Tibial artery (tissue), 4 donors: Measurements from ENCODE around the gene CDHR1.

Experiments used
- DNase-seq, 2 donors: peaks; one replicate each; pipeline ENCODE4 v3.0.0-alpha.2; 2019
- H3K27ac ChIP-seq, 2 donors: fragments of 200-600 bp; sonication (generic) in 1 of 2; 1 replicate in 1 of 2; 2 replicates in 1 of 2; pipeline ENCODE4 v1.5.1; 2018 to 2019; ENCODE audit warnings: mild to moderate bottlenecking in 1 of 2
- H3K27me3 ChIP-seq, 2 donors: fragments of 200-600 bp; sonication (generic) in 1 of 2; one replicate each; pipeline versions ENCODE4 v1.5.1 to v1.6.0; 2016 to 2019
- H3K36me3 ChIP-seq, 3 donors: fragments of 200-600 bp; sonication (generic) in 2 of 3; one replicate each; pipeline ENCODE4 v1.5.1; 2016 to 2019; ENCODE audit warnings: mild to moderate bottlenecking in 2 of 3
- H3K4me1 ChIP-seq, 4 donors: fragments of 200-600 bp; sonication (generic) in 2 of 4; 1 replicate in 3 of 4; 2 replicates in 1 of 4; pipeline ENCODE4 v1.5.1; 2016 to 2019
- H3K4me3 ChIP-seq, 2 donors: fragments of 200-600 bp; sonication (generic) in 1 of 2; 1 replicate in 1 of 2; 2 replicates in 1 of 2; pipeline ENCODE4 v1.5.1; 2018 to 2019; ENCODE audit warnings: mild to moderate bottlenecking in 2 of 2
- H3K9me3 ChIP-seq, 3 donors: fragments of 200-600 bp; sonication (generic) in 1 of 3; one replicate each; pipeline ENCODE4 v1.5.1; 2016 to 2019
- CTCF ChIP-seq, 2 experiments: fragments of 200-600 bp in 1 of 2; fragments of 450-650 bp in 1 of 2; IDR thresholded peaks; one replicate each; pipeline ENCODE4 v1.5.1; 2017 to 2019; ENCODE audit warnings: antibody characterized with exemption in 2 of 2, mild to moderate bottlenecking in 1 of 2, moderate library complexity in 1 of 2
- intact Hi-C: fragments of 100-400 bp; cut with DNase I; formaldehyde crosslinking; loops from one replicate; pipeline ENCODE4 v1.15.0; 2023; ENCODE audit warnings: low total_unique reads

The CDHR1 gene

GRCh38 chr10:84261236-84261915 is 67.0 kb downstream of the CDHR1 start:
- H3K27me3 ChIP-seq: peaks cover 0 to 61% of the 10 kb centered on the region in 2 donors
- H3K36me3 ChIP-seq: no peaks in the 10 kb centered on the region
- intact Hi-C loops: loop anchor here (5.0 kb wide), 1 partner anchor 116 kb away; no protein-coding TSS in a partner anchor
- DNase-seq: no peak
- H3K4me1 ChIP-seq: peaks cover 0 to 5% (median 0%) of the 10 kb centered on the region in 4 donors
- H3K27ac ChIP-seq: no peak overlapping the region
- H3K9me3 ChIP-seq: no peaks in the 10 kb centered on the region
- H3K4me3 ChIP-seq: no peak overlapping the region
- TF ChIP-seq CTCF (IDR thresholded peaks at IDR 0.05): no peak

GRCh38 chr10:84262190-84262956 is 68.0 kb downstream of the CDHR1 start:
- intact Hi-C loops: loop anchor here (5.0 kb wide), 1 partner anchor 115 kb away; no protein-coding TSS in a partner anchor
- Histone ChIP-seq H3K36me3 (no peaks in the 10 kb centered on the region), H3K27me3 (peaks cover 0 to 56% of the 10 kb centered on the region in 2 donors), H3K27ac (no peak overlapping the region), H3K9me3 (no peaks in the 10 kb centered on the region), H3K4me3 (no peak overlapping the region), H3K4me1 (no peaks in the 10 kb centered on the region)
- TF ChIP-seq CTCF (IDR thresholded peaks at IDR 0.05): no peak
- DNase-seq: no peak

GRCh38 chr10:84263716-84264115 is 69.4 kb downstream of the CDHR1 start:
- intact Hi-C loops: loop anchor here (2.0 to 5.0 kb wide), 2 partner anchors 114 to 273 kb away; no protein-coding TSS in a partner anchor
- Histone ChIP-seq H3K4me3 (no peak overlapping the region), H3K9me3 (no peaks in the 10 kb centered on the region), H3K36me3 (no peaks in the 10 kb centered on the region), H3K27me3 (peaks cover 0 to 46% of the 10 kb centered on the region in 2 donors), H3K27ac (no peak overlapping the region), H3K4me1 (no peaks in the 10 kb centered on the region)
- TF ChIP-seq CTCF (IDR thresholded peaks at IDR 0.05): no peak
- DNase-seq: no peak

- intact Hi-C loops: loop anchor here (2.0 to 5.0 kb wide), 2 partner anchors 113 to 272 kb away; no protein-coding TSS in a partner anchor
- Histone ChIP-seq H3K27ac (no peak overlapping the region), H3K4me1 (no peaks in the 10 kb centered on the region), H3K27me3 (peaks cover 0 to 45% of the 10 kb centered on the region in 2 donors), H3K4me3 (no peak overlapping the region), H3K36me3 (no peaks in the 10 kb centered on the region), H3K9me3 (no peaks in the 10 kb centered on the region)
- DNase-seq: peak; percentile 73 to 75
- TF ChIP-seq CTCF (IDR thresholded peaks at IDR 0.05): peak; percentile 86 to 89
Observed at GRCh38 chr10:84264611-84265141, 70.3 kb downstream of the CDHR1 start.

DNA sequence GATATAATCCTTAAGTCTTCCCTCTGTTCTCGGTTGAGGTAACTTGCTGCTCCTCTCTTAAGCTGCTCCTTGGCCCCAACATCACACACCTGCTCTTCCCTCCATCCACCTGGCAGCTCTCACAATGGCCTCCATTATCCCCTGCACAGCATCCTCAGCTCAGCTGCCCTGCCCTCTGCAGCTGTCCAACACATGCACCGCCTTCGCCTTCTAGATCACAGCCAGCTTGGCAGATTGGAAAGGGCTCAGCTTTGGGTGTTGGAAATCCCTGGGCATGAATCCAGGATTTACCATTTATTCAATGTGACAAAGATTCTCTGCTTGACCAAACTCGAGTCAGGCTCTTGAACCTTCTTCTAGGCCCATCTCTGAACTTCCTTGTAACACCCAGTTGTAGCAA is 71.1 kb downstream of the CDHR1 start:
- no peak for DNase-seq
- TF ChIP-seq CTCF (IDR thresholded peaks at IDR 0.05): no peak
- Histone ChIP-seq H3K4me1 (no peaks in the 10 kb centered on the region), H3K9me3 (no peaks in the 10 kb centered on the region), H3K36me3 (no peaks in the 10 kb centered on the region), H3K27ac (no peak overlapping the region), H3K27me3 (peaks cover 0 to 43% of the 10 kb centered on the region in 2 donors), H3K4me3 (no peak overlapping the region)
- intact Hi-C loops: loop anchor here (2.0 kb wide), 1 partner anchor 271 kb away; no protein-coding TSS in a partner anchor
